GM18861 (cell line): ENCODE measurements around the gene ACTL6A.
"Not testable (repeated sequence)": the region's sequence is repeated elsewhere in the genome, so short reads cannot be mapped to it uniquely, and the experiment has no call there.

Source experiments
- ATAC-seq: cut with Tn5 transposase; IDR thresholded peaks from one replicate; pipeline ENCODE4 v1.9.1; 2021; ENCODE audit not compliant: unreplicated experiment

Gene ACTL6A

GRCh38 chr3:179562591-179563270 is at the start of gene ACTL6A:
Gene ACTL6A, plus strand, starts transcription at chr3:179562926. Its CDS starts 167 bp downstream, at chr3:179563093.
- ATAC-seq: peak; percentile 94

GRCh38 chr3:179513862-179514261 is 48.9 kb upstream of the ACTL6A start:
- no peak for ATAC-seq

- not testable (repeated sequence) for ATAC-seq
Observed at GRCh38 chr3:179516461-179517251, 46.1 kb upstream of the ACTL6A start.

GRCh38 chr3:179526482-179526881 is 36.2 kb upstream of the ACTL6A start:
- ATAC-seq: no peak

- no peak for ATAC-seq
Observed at GRCh38 chr3:179526989-179527391, 35.7 kb upstream of the ACTL6A start.

- ATAC-seq: no peak
Observed at GRCh38 chr3:179528772-179529171, 34.0 kb upstream of the ACTL6A start.

GRCh38 chr3:179531576-179531975 is 31.1 kb upstream of the ACTL6A start:
- no peak for ATAC-seq

- ATAC-seq: no peak
Observed at GRCh38 chr3:179533274-179533673, 29.5 kb upstream of the ACTL6A start.

- no peak for ATAC-seq
Observed at GRCh38 chr3:179536256-179536655, 26.5 kb upstream of the ACTL6A start.

GRCh38 chr3:179541094-179541493 is 21.6 kb upstream of the ACTL6A start:
- ATAC-seq: no peak

- no peak for ATAC-seq
Observed at GRCh38 chr3:179541596-179541995, 21.1 kb upstream of the ACTL6A start.

- no peak for ATAC-seq
Observed at GRCh38 chr3:179542375-179542774, 20.4 kb upstream of the ACTL6A start.

- ATAC-seq: no peak
Observed at GRCh38 chr3:179544981-179545645, 17.6 kb upstream of the ACTL6A start.

GRCh38 chr3:179546814-179547241 is 15.9 kb upstream of the ACTL6A start:
- no peak for ATAC-seq

- no peak for ATAC-seq
Observed at GRCh38 chr3:179551349-179552105, 11.2 kb upstream of the ACTL6A start.

GRCh38 chr3:179558742-179559364 is 3.9 kb upstream of the ACTL6A start:
- ATAC-seq: no peak

GRCh38 chr3:179560791-179561190 is 1.9 kb upstream of the ACTL6A start:
- ATAC-seq: no peak

- ATAC-seq: peak; percentile 34
Observed at GRCh38 chr3:179563271-179563783, 601 bp downstream of the ACTL6A start.

GRCh38 chr3:179565496-179565895 is 2.8 kb downstream of the ACTL6A start:
- ATAC-seq: peak; percentile 27

- no peak for ATAC-seq
Observed at GRCh38 chr3:179580992-179581391, 18.3 kb downstream of the ACTL6A start.
